ENCODE data around the gene PC. TPM values are rescaled to one million over a fixed set of nuclear protein-coding genes. Genes with fewer than 3 reads are reported as not detected.

PC gene
- total RNA-seq, 5 donors from 2014 or later (not counting 1 experiment from before 2014, with no cell fraction given) = 6.2 to 10.0 (median 7.4) TPM

- 86% methylated on average over 17 of the region's 23 CpGs for WGBS (ENCODE audit: insufficient coverage)
- no peaks in the 10 kb centered on the region for H3K27me3 ChIP-seq (replicated peaks in 1 of 2; ENCODE audit: control insufficient read depth in 2 of 2, extremely low read depth in 1 of 2, insufficient read depth in 2 of 2, low read length in 1 of 2)
- Mint-ChIP-seq H3K36me3 (no peaks in the 10 kb centered on the region), H3K4me1 (peaks cover 7 to 13% (median 7%) of the 10 kb centered on the region in 3 donors), H3K4me3 (no peak overlapping the region), H3K27ac (no peak overlapping the region), H3K27me3 (no peaks in the 10 kb centered on the region), H3K9me3 (no peaks in the 10 kb centered on the region)
- peaks cover 0 to 5% of the 10 kb centered on the region in 2 donors for H3K36me3 ChIP-seq (ENCODE audit: control insufficient read depth in 2 of 2, extremely low read depth in 1 of 2, insufficient read depth in 1 of 2, low read length in 1 of 2)
- DNase-seq (no peak), ATAC-seq (replicated peaks in 1 of 4) (no peak)
- CTCF ChIA-PET = no interaction called here
- H3K9me3 ChIP-seq = no peaks in the 10 kb centered on the region
- POLR2A ChIA-PET = no interaction called here
- H3K27ac ChIP-seq (ENCODE audit: low read length) = no peak overlapping the region
- H3K4me1 ChIP-seq (ENCODE audit: control insufficient read depth in 1 of 2, extremely low read depth in 1 of 2, insufficient read depth in 2 of 2, low read length in 2 of 2) = peaks cover 0 to 9% of the 10 kb centered on the region in 2 experiments
- no peak overlapping the region for H3K4me3 ChIP-seq (ENCODE audit: control insufficient read depth in 1 of 2, extremely low read depth in 1 of 2, low read length in 1 of 2)
Observed at GRCh38 chr11:66864924-66865697, 93.1 kb downstream of the PC start.

- Mint-ChIP-seq H3K27ac (no peak overlapping the region), H3K4me3 (no peak overlapping the region), H3K36me3 (no peaks in the 10 kb centered on the region), H3K4me1 (peaks cover 6 to 11% (median 7%) of the 10 kb centered on the region in 3 donors), H3K27me3 (no peaks in the 10 kb centered on the region), H3K9me3 (no peaks in the 10 kb centered on the region)
- DNase-seq = no peak
- Histone ChIP-seq H3K9me3 (no peaks in the 10 kb centered on the region), H3K27ac (ENCODE audit: low read length) (no peak overlapping the region), H3K4me1 (ENCODE audit: control insufficient read depth in 1 of 2, extremely low read depth in 1 of 2, insufficient read depth in 2 of 2, low read length in 2 of 2) (peaks cover 0 to 9% of the 10 kb centered on the region in 2 experiments), H3K4me3 (ENCODE audit: control insufficient read depth in 1 of 2, extremely low read depth in 1 of 2, low read length in 1 of 2) (no peak overlapping the region), H3K27me3 (replicated peaks in 1 of 2; ENCODE audit: control insufficient read depth in 2 of 2, extremely low read depth in 1 of 2, insufficient read depth in 2 of 2, low read length in 1 of 2) (no peaks in the 10 kb centered on the region), H3K36me3 (ENCODE audit: control insufficient read depth in 2 of 2, extremely low read depth in 1 of 2, insufficient read depth in 1 of 2, low read length in 1 of 2) (peaks cover 0 to 5% of the 10 kb centered on the region in 2 donors)
- ATAC-seq (replicated peaks in 1 of 4) = no peak
- POLR2A ChIA-PET = no interaction called here
- CTCF ChIA-PET = no interaction called here
- 90% methylated on average over 14 of the region's 35 CpGs for WGBS (ENCODE audit: insufficient coverage)
Observed at GRCh38 chr11:66864172-66864901, 93.8 kb downstream of the PC start.

GRCh38 chr11:66863428-66864125 lies 94.6 kb downstream of the PC start:
- Histone ChIP-seq H3K9me3 (no peaks in the 10 kb centered on the region), H3K4me1 (ENCODE audit: control insufficient read depth in 1 of 2, extremely low read depth in 1 of 2, insufficient read depth in 2 of 2, low read length in 2 of 2) (peaks cover 0 to 3% of the 10 kb centered on the region in 2 experiments), H3K27me3 (replicated peaks in 1 of 2; ENCODE audit: control insufficient read depth in 2 of 2, extremely low read depth in 1 of 2, insufficient read depth in 2 of 2, low read length in 1 of 2) (no peaks in the 10 kb centered on the region), H3K36me3 (ENCODE audit: control insufficient read depth in 2 of 2, extremely low read depth in 1 of 2, insufficient read depth in 1 of 2, low read length in 1 of 2) (peaks cover 0 to 5% of the 10 kb centered on the region in 2 donors), H3K27ac (ENCODE audit: low read length) (no peak overlapping the region), H3K4me3 (ENCODE audit: control insufficient read depth in 1 of 2, extremely low read depth in 1 of 2, low read length in 1 of 2) (no peak overlapping the region)
- ATAC-seq (replicated peaks in 1 of 4) (no peak), DNase-seq (no peak)
- CTCF ChIA-PET = no interaction called here
- Mint-ChIP-seq H3K36me3 (no peaks in the 10 kb centered on the region), H3K4me3 (no peak overlapping the region), H3K27me3 (no peaks in the 10 kb centered on the region), H3K4me1 (peaks cover 2 to 3% (median 2%) of the 10 kb centered on the region in 3 donors), H3K27ac (no peak overlapping the region), H3K9me3 (no peaks in the 10 kb centered on the region)
- WGBS (ENCODE audit: insufficient coverage) = 89% methylated on average over 25 of the region's 31 CpGs
- POLR2A ChIA-PET = no interaction called here

- H3K4me3 ChIP-seq (ENCODE audit: control insufficient read depth in 1 of 2, extremely low read depth in 1 of 2, low read length in 1 of 2) = no peak overlapping the region
- Mint-ChIP-seq H3K27me3 (no peaks in the 10 kb centered on the region), H3K9me3 (no peaks in the 10 kb centered on the region), H3K27ac (no peak overlapping the region), H3K36me3 (no peaks in the 10 kb centered on the region), H3K4me1 (no peaks in the 10 kb centered on the region), H3K4me3 (no peak overlapping the region)
- ChIA-PET CTCF (no interaction called here), POLR2A (no interaction called here)
- 95% methylated on average over 11 of the region's 11 CpGs for WGBS (ENCODE audit: insufficient coverage)
- no peaks in the 10 kb centered on the region for H3K27me3 ChIP-seq (replicated peaks in 1 of 2; ENCODE audit: control insufficient read depth in 2 of 2, extremely low read depth in 1 of 2, insufficient read depth in 2 of 2, low read length in 1 of 2)
- ATAC-seq (replicated peaks in 1 of 4) (no peak), DNase-seq (no peak)
- no peak overlapping the region for H3K27ac ChIP-seq (ENCODE audit: low read length)
- no peaks in the 10 kb centered on the region for H3K9me3 ChIP-seq
- peaks cover 0 to 5% of the 10 kb centered on the region in 2 donors for H3K36me3 ChIP-seq (ENCODE audit: control insufficient read depth in 2 of 2, extremely low read depth in 1 of 2, insufficient read depth in 1 of 2, low read length in 1 of 2)
- H3K4me1 ChIP-seq (ENCODE audit: control insufficient read depth in 1 of 2, extremely low read depth in 1 of 2, insufficient read depth in 2 of 2, low read length in 2 of 2) = peaks cover 0 to under 1% of the 10 kb centered on the region in 2 experiments
Observed at GRCh38 chr11:66862559-66863037, 95.6 kb downstream of the PC start.

GRCh38 chr11:66861774-66862558 lies 96.2 kb downstream of the PC start:
- POLR2A ChIA-PET = no interaction called here
- no peak overlapping the region for H3K27ac Mint-ChIP-seq
- H3K27me3 Mint-ChIP-seq = no peaks in the 10 kb centered on the region

More at GRCh38 chr11:66861774-66862558, 96.2 kb downstream of the PC start:
- H3K36me3 ChIP-seq (ENCODE audit: control insufficient read depth in 2 of 2, extremely low read depth in 1 of 2, insufficient read depth in 1 of 2, low read length in 1 of 2) = peaks cover 0 to 5% of the 10 kb centered on the region in 2 donors
- H3K9me3 ChIP-seq = no peaks in the 10 kb centered on the region
- no peaks in the 10 kb centered on the region for H3K9me3 Mint-ChIP-seq
- no peaks in the 10 kb centered on the region for H3K36me3 Mint-ChIP-seq
- H3K27ac ChIP-seq (ENCODE audit: low read length) = no peak overlapping the region
- no peak overlapping the region for H3K4me3 Mint-ChIP-seq
- WGBS (ENCODE audit: insufficient coverage) = 96% methylated on average over 21 of the region's 30 CpGs
- DNase-seq (no peak), ATAC-seq (replicated peaks in 1 of 4) (no peak)
- H3K4me3 ChIP-seq (ENCODE audit: control insufficient read depth in 1 of 2, extremely low read depth in 1 of 2, low read length in 1 of 2) = no peak overlapping the region
- no peaks in the 10 kb centered on the region for H3K4me1 Mint-ChIP-seq
- H3K27me3 ChIP-seq (replicated peaks in 1 of 2; ENCODE audit: control insufficient read depth in 2 of 2, extremely low read depth in 1 of 2, insufficient read depth in 2 of 2, low read length in 1 of 2) = peaks cover 0 to 2% of the 10 kb centered on the region in 2 experiments
- CTCF ChIA-PET = no interaction called here
- peaks cover 0 to 5% of the 10 kb centered on the region in 2 experiments for H3K4me1 ChIP-seq (ENCODE audit: control insufficient read depth in 1 of 2, extremely low read depth in 1 of 2, insufficient read depth in 2 of 2, low read length in 2 of 2)
